Gastrocnemius medialis (tissue), 4 donors: ENCODE measurements around the gene CARD6.

Experiments
- POLR2A ChIP-seq, 2 donors: fragments of 450-650 bp; IDR thresholded peaks; one replicate each; pipeline ENCODE4 v1.6.1; 2017; ENCODE audit warnings: antibody characterized with exemption in 2 of 2, mild to moderate bottlenecking in 2 of 2, moderate library complexity in 2 of 2
- TF ChIP-seq, protein P1 (sequence below), 5 experiments: fragments of 450-650 bp in 3 of 5; fragments of 200-600 bp in 2 of 5; sonication (generic) in 2 of 5; IDR thresholded peaks in 4 of 5; conservative IDR thresholded peaks in 1 of 5; 1 replicate in 4 of 5; 2 replicates in 1 of 5; pipeline ENCODE4 v1.5.1; 2016 to 2019; ENCODE audit warnings: antibody characterized with exemption in 5 of 5, mild to moderate bottlenecking in 3 of 5, moderate library complexity in 3 of 5

DNA sequence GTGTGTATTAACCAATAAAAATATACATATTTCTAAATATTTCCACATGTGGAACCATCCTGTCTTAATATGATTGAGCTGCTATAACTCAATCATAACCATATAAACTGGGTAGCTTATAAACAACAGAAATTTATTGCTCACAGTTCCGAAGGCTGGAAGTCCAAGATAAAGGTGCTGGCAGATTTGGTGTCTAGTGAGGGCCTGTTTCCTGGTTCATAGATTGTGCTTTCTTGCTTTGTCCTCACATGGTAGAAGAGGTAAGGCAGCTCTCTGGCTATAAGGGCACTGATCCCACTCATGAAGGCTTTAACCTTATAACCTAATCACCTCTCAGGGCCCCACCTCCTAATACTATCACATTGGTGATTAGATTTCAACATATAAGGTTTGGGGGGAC, 29.0 kb upstream of the CARD6 start:
- TF ChIP-seq POLR2A (IDR thresholded peaks at IDR 0.05): no peak
- TF ChIP-seq, protein P1, sequence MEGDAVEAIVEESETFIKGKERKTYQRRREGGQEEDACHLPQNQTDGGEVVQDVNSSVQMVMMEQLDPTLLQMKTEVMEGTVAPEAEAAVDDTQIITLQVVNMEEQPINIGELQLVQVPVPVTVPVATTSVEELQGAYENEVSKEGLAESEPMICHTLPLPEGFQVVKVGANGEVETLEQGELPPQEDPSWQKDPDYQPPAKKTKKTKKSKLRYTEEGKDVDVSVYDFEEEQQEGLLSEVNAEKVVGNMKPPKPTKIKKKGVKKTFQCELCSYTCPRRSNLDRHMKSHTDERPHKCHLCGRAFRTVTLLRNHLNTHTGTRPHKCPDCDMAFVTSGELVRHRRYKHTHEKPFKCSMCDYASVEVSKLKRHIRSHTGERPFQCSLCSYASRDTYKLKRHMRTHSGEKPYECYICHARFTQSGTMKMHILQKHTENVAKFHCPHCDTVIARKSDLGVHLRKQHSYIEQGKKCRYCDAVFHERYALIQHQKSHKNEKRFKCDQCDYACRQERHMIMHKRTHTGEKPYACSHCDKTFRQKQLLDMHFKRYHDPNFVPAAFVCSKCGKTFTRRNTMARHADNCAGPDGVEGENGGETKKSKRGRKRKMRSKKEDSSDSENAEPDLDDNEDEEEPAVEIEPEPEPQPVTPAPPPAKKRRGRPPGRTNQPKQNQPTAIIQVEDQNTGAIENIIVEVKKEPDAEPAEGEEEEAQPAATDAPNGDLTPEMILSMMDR (IDR thresholded peaks at IDR 0.05 in 4 of 5, conservative IDR thresholded peaks at IDR 0.05 in 1 of 5): no peak
